ENCODE results near the gene LRRC10B. TPM values are rescaled to one million over a fixed set of nuclear protein-coding genes. Genes with fewer than 3 reads are reported as not detected.

LRRC10B gene
- total RNA-seq, 1 experiment from 2014 or later = 0.39 TPM

DNA sequence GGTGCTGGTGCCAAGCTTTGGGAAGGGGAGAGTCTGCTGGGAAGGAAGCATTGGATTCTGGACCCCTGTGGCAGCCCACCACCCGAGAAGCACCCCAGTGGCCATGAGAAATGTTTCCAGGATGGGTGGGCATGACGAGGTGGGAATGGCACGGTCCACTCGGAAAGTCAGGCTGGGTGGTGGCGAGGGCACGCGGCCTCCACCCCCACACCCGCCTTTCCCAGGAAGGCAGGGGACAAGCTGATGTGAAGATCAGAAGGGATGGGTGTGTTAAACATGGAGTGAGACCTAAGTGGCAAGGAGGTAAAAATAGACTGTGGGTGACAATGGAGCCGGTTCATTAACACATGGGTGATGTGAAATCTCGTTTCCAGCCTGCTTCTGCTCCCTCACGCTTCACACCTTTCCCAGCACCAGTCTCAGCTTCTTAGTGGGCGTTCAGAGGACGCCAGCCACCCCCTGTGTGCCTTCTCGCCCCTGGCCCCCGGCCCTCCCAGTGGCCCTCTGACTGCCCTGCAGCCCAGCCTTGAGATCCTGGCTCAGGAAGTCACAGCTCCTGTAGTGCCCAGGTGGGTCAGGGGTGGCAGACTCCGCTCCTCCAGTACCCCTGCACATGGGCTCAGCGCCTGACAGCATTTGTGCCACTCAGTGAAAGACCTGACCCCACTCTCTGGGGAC, 27.6 kb downstream of the LRRC10B start:
- Histone ChIP-seq H3K23me2 (ENCODE audit: insufficient read length, low read depth, low read length, poor library complexity, severe bottlenecking) (peaks cover 3% of the 10 kb centered on the region), H3K27ac (ENCODE audit: insufficient read length, low read depth, low read length) (no peak overlapping the region), H2BK12ac (ENCODE audit: insufficient read length, low read depth, low read length) (no peak overlapping the region), H2BK120ac (ENCODE audit: low read depth, low read length, poor library complexity, severe bottlenecking) (no peak overlapping the region), H2AK5ac (ENCODE audit: insufficient read length, low read length) (no peak overlapping the region), H2BK15ac (ENCODE audit: low read depth, low read length) (no peak overlapping the region), H3K79me2 (ENCODE audit: insufficient read depth, low read length) (no peaks in the 10 kb centered on the region), H3K9me3 (ENCODE audit: control insufficient read depth, low read depth, low read length) (no peaks in the 10 kb centered on the region), H3T11ph (ENCODE audit: low read length) (no peak overlapping the region), H4K91ac (ENCODE audit: insufficient read length, low read depth, low read length) (no peak overlapping the region), H3K56ac (ENCODE audit: insufficient read length, low read depth, low read length) (no peak overlapping the region), H2BK20ac (ENCODE audit: low read depth, low read length, poor library complexity, severe bottlenecking) (no peak overlapping the region), H3K4me2 (ENCODE audit: insufficient read depth, insufficient read length, low read length) (no peak overlapping the region), H4K20me1 (ENCODE audit: control insufficient read depth, insufficient read depth, insufficient read length) (no peaks in the 10 kb centered on the region), H3K9ac (ENCODE audit: extremely low read depth, insufficient read length, low read length) (no peak overlapping the region), H3K23ac (ENCODE audit: insufficient read length, low read depth, low read length) (no peak overlapping the region), H4K5ac (ENCODE audit: insufficient read length, low read depth, low read length) (no peak overlapping the region), H3K27me3 (ENCODE audit: insufficient read depth, low read length) (no peaks in the 10 kb centered on the region), H2BK5ac (ENCODE audit: insufficient read length, low read length) (no peak overlapping the region), H4K8ac (replicated peaks; ENCODE audit: insufficient read length, low read depth, low read length) (no peak overlapping the region), H3K18ac (ENCODE audit: insufficient read length, low read depth, low read length) (no peak overlapping the region), H2AFZ (ENCODE audit: low read length) (no peak overlapping the region), H3K79me1 (ENCODE audit: insufficient read depth, low read depth, low read length, poor library complexity, severe bottlenecking) (no peaks in the 10 kb centered on the region), H3K4ac (ENCODE audit: low read depth, low read length) (no peak overlapping the region), H3K14ac (ENCODE audit: insufficient read depth, low read length) (no peak overlapping the region), H3K4me1 (ENCODE audit: insufficient read depth, low read length) (peaks cover 7% of the 10 kb centered on the region)
- DNase-seq = no peak
- peaks cover 27 to 35% of the 10 kb centered on the region in 2 experiments for H3K4me1 Mint-ChIP-seq
- no peak overlapping the region; a peak in 1 of 7 replicates for H3K27ac Mint-ChIP-seq
- H3K36me3 Mint-ChIP-seq (ENCODE audit: insufficient read depth in 1 of 3, low read depth in 3 of 3) = peaks cover 0 to 4% (median 0%) of the 10 kb centered on the region in 3 experiments; a peak in 1 of 7 replicates
- no CpG with 5 or more reads among the region's 17 CpGs for WGBS (ENCODE audit: extremely low coverage, insufficient read length, low lambda C conversion rate)
- H3K27me3 Mint-ChIP-seq (ENCODE audit: low read depth) = peaks cover 8% of the 10 kb centered on the region
- no peaks in the 10 kb centered on the region for H3K9me3 Mint-ChIP-seq
- H3K4me3 Mint-ChIP-seq = no peak overlapping the region
- TF ChIP-seq, protein P1, sequence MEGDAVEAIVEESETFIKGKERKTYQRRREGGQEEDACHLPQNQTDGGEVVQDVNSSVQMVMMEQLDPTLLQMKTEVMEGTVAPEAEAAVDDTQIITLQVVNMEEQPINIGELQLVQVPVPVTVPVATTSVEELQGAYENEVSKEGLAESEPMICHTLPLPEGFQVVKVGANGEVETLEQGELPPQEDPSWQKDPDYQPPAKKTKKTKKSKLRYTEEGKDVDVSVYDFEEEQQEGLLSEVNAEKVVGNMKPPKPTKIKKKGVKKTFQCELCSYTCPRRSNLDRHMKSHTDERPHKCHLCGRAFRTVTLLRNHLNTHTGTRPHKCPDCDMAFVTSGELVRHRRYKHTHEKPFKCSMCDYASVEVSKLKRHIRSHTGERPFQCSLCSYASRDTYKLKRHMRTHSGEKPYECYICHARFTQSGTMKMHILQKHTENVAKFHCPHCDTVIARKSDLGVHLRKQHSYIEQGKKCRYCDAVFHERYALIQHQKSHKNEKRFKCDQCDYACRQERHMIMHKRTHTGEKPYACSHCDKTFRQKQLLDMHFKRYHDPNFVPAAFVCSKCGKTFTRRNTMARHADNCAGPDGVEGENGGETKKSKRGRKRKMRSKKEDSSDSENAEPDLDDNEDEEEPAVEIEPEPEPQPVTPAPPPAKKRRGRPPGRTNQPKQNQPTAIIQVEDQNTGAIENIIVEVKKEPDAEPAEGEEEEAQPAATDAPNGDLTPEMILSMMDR (conservative IDR thresholded peaks at IDR 0.05) = no peak
